Peyer's patch (tissue), 4 donors: ENCODE results near the gene STK36. TPM values are rescaled to one million over a fixed set of nuclear protein-coding genes. Genes with fewer than 3 reads are reported as not detected.

Source experiments
- DNase-seq, 3 donors: peaks; one replicate each; pipeline ENCODE4 v3.0.0-alpha.2; 2017 to 2019
- H3K27ac ChIP-seq, 4 donors: fragments of 200-600 bp; sonication (generic); one replicate each; pipeline ENCODE4 v1.5.1; 2016 to 2019
- H3K27me3 ChIP-seq, 2 donors: fragments of 200-600 bp; sonication (generic); one replicate each; pipeline ENCODE4 v1.5.1; 2019
- H3K36me3 ChIP-seq, 3 donors: fragments of 200-600 bp; sonication (generic); one replicate each; pipeline ENCODE4 v1.5.1; 2016 to 2019
- H3K4me1 ChIP-seq, 4 donors: fragments of 200-600 bp; sonication (generic); one replicate each; pipeline ENCODE4 v1.5.1; 2016 to 2019
- H3K4me3 ChIP-seq, 4 donors: fragments of 200-600 bp; sonication (generic); 1 replicate in 3 of 4; 2 replicates in 1 of 4; pipeline ENCODE4 v1.5.1; 2016 to 2019; ENCODE audit warnings: mild to moderate bottlenecking in 1 of 4
- H3K9me3 ChIP-seq, 4 donors: fragments of 200-600 bp; sonication (generic); one replicate each; pipeline ENCODE4 v1.5.1; 2016 to 2019; ENCODE audit warnings: mild to moderate bottlenecking in 1 of 4
- POLR2A ChIP-seq, 2 donors: fragments of 450-650 bp; IDR thresholded peaks; one replicate each; pipeline ENCODE4 v1.5.1; 2017; ENCODE audit warnings: antibody characterized with exemption in 2 of 2, mild to moderate bottlenecking in 2 of 2, moderate library complexity in 2 of 2
- total RNA-seq, 4 donors: library from RNA; depleted of rRNA; stranded (reverse); fragments of >200 nt; gene quantifications; one replicate each; pipeline ENCODE4 v1.1.0, GENCODE V29; 2016
- TF ChIP-seq, protein P1 (sequence below), 6 experiments: fragments of 450-650 bp in 4 of 6; fragments of 200-600 bp in 2 of 6; sonication (generic) in 1 of 6; IDR thresholded peaks; one replicate each; pipeline ENCODE4 v1.5.1; 2017 to 2019; ENCODE audit warnings: antibody characterized with exemption in 6 of 6, mild to moderate bottlenecking in 3 of 6, moderate library complexity in 1 of 6

The STK36 gene
- total RNA-seq, 4 donors from 2014 or later: 25.6 to 82.7 (median 63.6) TPM

DNA sequence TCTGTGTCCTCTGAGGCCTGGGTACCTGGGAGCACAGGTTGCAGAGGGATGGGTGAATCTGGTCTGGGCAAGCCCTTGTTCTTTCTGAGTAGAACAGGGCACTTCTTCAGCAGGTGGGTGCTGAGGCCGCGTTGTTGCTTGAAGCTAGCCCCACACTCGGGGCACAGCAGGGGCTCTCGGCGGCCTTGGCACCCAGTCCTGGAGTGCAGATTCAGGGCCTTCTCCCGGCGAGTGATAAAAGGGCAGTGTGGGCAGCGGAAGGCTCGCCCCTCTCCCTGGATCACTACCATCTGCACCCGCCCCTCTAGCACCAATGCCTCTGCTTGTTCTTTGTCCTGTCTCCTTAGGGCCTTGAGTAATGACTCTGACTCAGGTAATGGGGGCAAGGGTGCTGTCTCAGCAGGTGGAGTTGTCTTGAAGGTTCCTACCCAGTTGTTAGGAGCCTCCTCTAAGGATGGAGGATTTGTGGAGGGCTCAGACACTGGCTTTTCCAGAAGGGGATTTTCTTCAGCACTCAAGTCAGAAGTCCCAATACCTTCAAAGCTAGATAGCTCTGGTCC is 28.1 kb upstream of the STK36 start:
- Histone ChIP-seq H3K27ac (no peak overlapping the region), H3K4me1 (no peaks in the 10 kb centered on the region), H3K9me3 (no peaks in the 10 kb centered on the region), H3K4me3 (no peak overlapping the region), H3K36me3 (peaks cover 0 to 88% (median 0%) of the 10 kb centered on the region in 3 donors), H3K27me3 (no peaks in the 10 kb centered on the region)
- no peak for TF ChIP-seq POLR2A (IDR thresholded peaks at IDR 0.05)
- TF ChIP-seq, protein P1, sequence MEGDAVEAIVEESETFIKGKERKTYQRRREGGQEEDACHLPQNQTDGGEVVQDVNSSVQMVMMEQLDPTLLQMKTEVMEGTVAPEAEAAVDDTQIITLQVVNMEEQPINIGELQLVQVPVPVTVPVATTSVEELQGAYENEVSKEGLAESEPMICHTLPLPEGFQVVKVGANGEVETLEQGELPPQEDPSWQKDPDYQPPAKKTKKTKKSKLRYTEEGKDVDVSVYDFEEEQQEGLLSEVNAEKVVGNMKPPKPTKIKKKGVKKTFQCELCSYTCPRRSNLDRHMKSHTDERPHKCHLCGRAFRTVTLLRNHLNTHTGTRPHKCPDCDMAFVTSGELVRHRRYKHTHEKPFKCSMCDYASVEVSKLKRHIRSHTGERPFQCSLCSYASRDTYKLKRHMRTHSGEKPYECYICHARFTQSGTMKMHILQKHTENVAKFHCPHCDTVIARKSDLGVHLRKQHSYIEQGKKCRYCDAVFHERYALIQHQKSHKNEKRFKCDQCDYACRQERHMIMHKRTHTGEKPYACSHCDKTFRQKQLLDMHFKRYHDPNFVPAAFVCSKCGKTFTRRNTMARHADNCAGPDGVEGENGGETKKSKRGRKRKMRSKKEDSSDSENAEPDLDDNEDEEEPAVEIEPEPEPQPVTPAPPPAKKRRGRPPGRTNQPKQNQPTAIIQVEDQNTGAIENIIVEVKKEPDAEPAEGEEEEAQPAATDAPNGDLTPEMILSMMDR (IDR thresholded peaks at IDR 0.05): no peak
- no peak for DNase-seq

DNA sequence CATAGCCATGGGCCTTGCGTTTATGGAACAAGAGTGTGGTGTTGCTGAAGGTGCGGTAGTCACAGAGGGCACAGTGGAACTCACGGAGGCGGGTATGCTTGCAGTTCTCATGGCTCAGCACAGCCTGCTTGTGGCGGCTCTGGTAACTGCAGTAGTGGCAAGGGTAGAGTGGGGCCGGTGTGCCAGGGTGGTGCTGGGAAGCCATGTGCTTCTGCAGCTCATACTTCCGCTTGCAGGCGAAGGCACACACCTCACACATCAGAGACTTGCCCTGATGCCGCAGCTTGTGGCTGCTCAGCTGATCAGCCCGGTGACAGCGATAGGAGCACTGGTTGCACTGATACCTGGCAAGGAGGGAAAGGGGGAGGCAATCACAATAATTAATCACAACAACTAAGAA is 27.2 kb upstream of the STK36 start:
- H3K4me1 ChIP-seq: no peaks in the 10 kb centered on the region
- H3K36me3 ChIP-seq: peaks cover 0 to 88% (median 0%) of the 10 kb centered on the region in 3 donors
- no peak for DNase-seq
- no peak for TF ChIP-seq POLR2A (IDR thresholded peaks at IDR 0.05)
- TF ChIP-seq, protein P1 (IDR thresholded peaks at IDR 0.05): no peak
- H3K4me3 ChIP-seq: no peak overlapping the region
- H3K27ac ChIP-seq: no peak overlapping the region
- no peaks in the 10 kb centered on the region for H3K27me3 ChIP-seq
- no peaks in the 10 kb centered on the region for H3K9me3 ChIP-seq

DNA sequence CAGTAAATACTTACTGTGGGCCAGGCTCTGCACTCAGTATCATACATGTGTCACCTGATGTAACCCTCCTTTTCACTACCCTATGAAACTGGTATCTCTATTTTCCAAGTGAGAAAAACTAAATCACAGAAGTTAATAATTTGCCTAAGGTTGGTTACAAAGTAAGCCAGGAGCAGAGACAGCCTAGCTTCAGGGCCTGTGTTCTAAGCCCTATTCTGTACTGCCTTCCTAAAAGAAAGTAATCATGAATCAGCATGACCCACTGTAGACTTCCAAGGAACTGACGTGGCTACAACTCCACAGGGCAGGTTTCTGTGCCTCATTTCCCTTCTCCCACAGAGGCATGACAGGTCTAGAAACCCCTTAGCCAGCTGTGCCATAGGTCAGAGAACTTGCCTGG is 26.8 kb upstream of the STK36 start:
- TF ChIP-seq, protein P1 (IDR thresholded peaks at IDR 0.05): no peak
- H3K36me3 ChIP-seq: peaks cover 0 to 86% (median 0%) of the 10 kb centered on the region in 3 donors

GRCh38 chr2:218648088-218648786 is 23.6 kb upstream of the STK36 start:
- no peaks in the 10 kb centered on the region for H3K27me3 ChIP-seq
- peaks cover 0 to 71% (median 3%) of the 10 kb centered on the region in 3 donors for H3K36me3 ChIP-seq
- H3K4me3 ChIP-seq: no peak overlapping the region
- no peak for TF ChIP-seq POLR2A (IDR thresholded peaks at IDR 0.05)
- TF ChIP-seq, protein P1 (IDR thresholded peaks at IDR 0.05): peak; percentile 45 to 83 (median 76)
- H3K4me1 ChIP-seq: no peaks in the 10 kb centered on the region
- peak; percentile 28 to 74 (median 63) for DNase-seq
- no peaks in the 10 kb centered on the region for H3K9me3 ChIP-seq
- no peak overlapping the region for H3K27ac ChIP-seq

More for the DNA sequence above, 26.8 kb upstream of the STK36 start:
- Histone ChIP-seq H3K27me3 (no peaks in the 10 kb centered on the region), H3K4me3 (no peak overlapping the region), H3K9me3 (no peaks in the 10 kb centered on the region), H3K27ac (no peak overlapping the region), H3K4me1 (no peaks in the 10 kb centered on the region)
- DNase-seq: no peak

- Histone ChIP-seq H3K4me3 (no peak overlapping the region), H3K36me3 (peaks cover 0 to 68% (median 3%) of the 10 kb centered on the region in 3 donors)
Observed at GRCh38 chr2:218648787-218649100, 23.1 kb upstream of the STK36 start.

More at GRCh38 chr2:218648787-218649100, 23.1 kb upstream of the STK36 start:
- H3K4me1 ChIP-seq: no peaks in the 10 kb centered on the region
- TF ChIP-seq, protein P1 (IDR thresholded peaks at IDR 0.05): no peak
- TF ChIP-seq POLR2A (IDR thresholded peaks at IDR 0.05): no peak
- H3K27me3 ChIP-seq: no peaks in the 10 kb centered on the region
- H3K27ac ChIP-seq: no peak overlapping the region
- H3K9me3 ChIP-seq: no peaks in the 10 kb centered on the region
- DNase-seq: no peak
